Large intestine (tissue), 3 donors: Measurements from ENCODE around the gene PLEKHG3. TPM values are rescaled to one million over a fixed set of nuclear protein-coding genes. Genes with fewer than 3 reads are reported as not detected.

ENCODE experiments used
- DNase-seq, 2 donors: peaks; one replicate each; pipeline versions ENCODE4 v3.0.0 to v3.0.0-alpha.2; 2013
- H3K27ac ChIP-seq: one replicate; pipeline ENCODE4 v1.5.1; 2013; ENCODE audit warnings: low read length
- H3K27me3 ChIP-seq: 2 replicates; pipeline ENCODE4 v1.6.1; 2013; ENCODE audit warnings: low read length; ENCODE audit not compliant: control insufficient read depth, insufficient read depth
- H3K36me3 ChIP-seq: 2 replicates; pipeline ENCODE4 v1.6.1; 2013; ENCODE audit warnings: low read length; ENCODE audit not compliant: control insufficient read depth, insufficient read depth
- H3K4me1 ChIP-seq: one replicate; pipeline ENCODE4 v1.6.1; 2013; ENCODE audit warnings: low read length; ENCODE audit not compliant: control insufficient read depth, insufficient read depth
- H3K4me3 ChIP-seq: one replicate; pipeline ENCODE4 v1.5.1; 2013; ENCODE audit warnings: low read length
- H3K9me3 ChIP-seq: one replicate; pipeline ENCODE4 v1.6.1; 2013; ENCODE audit warnings: mild to moderate bottlenecking, low read depth, low read length, moderate library complexity; ENCODE audit not compliant: control insufficient read depth
- WGBS: methylation state at CpG from one replicate; pipeline ENCODE4 v1.1.5; 2013; ENCODE audit warnings: low lambda C conversion rate; ENCODE audit not compliant: insufficient coverage; 5-methylcytosine and 5-hydroxymethylcytosine counted together
- polyA plus RNA-seq: library from polyadenylated mRNA; unstranded; fragments of 120-200 nt; gene quantifications from one replicate; pipeline ENCODE4 v1.2.1, GENCODE V29; 2013

Gene PLEKHG3
- polyA plus RNA-seq, 1 donor = 56.1 TPM

GRCh38 chr14:64782196-64782595 is 78.0 kb downstream of the PLEKHG3 start:
- no peak for DNase-seq
- no peaks in the 10 kb centered on the region for H3K4me1 ChIP-seq
- H3K9me3 ChIP-seq = no peaks in the 10 kb centered on the region
- WGBS = no CpG with 5 or more reads among the region's 11 CpGs
- no peak overlapping the region for H3K27ac ChIP-seq
- H3K27me3 ChIP-seq = no peaks in the 10 kb centered on the region
- no peak overlapping the region for H3K4me3 ChIP-seq
- H3K36me3 ChIP-seq = no peaks in the 10 kb centered on the region

GRCh38 chr14:64784006-64784405 is 79.8 kb downstream of the PLEKHG3 start:
- no peaks in the 10 kb centered on the region for H3K4me1 ChIP-seq
- no peak overlapping the region for H3K4me3 ChIP-seq
- no peaks in the 10 kb centered on the region for H3K27me3 ChIP-seq
- H3K27ac ChIP-seq = no peak overlapping the region
- 80% methylated on average over 2 of the region's 9 CpGs for WGBS
- H3K9me3 ChIP-seq = no peaks in the 10 kb centered on the region
- H3K36me3 ChIP-seq = no peaks in the 10 kb centered on the region
- no peak for DNase-seq

- 80% methylated on average over 1 of the region's 24 CpGs for WGBS
- Histone ChIP-seq H3K27me3 (no peaks in the 10 kb centered on the region), H3K4me3 (no peak overlapping the region), H3K36me3 (no peaks in the 10 kb centered on the region), H3K27ac (no peak overlapping the region), H3K4me1 (no peaks in the 10 kb centered on the region), H3K9me3 (no peaks in the 10 kb centered on the region)
- DNase-seq = no peak
Measured at GRCh38 chr14:64786296-64787149, 82.3 kb downstream of the PLEKHG3 start.

- H3K27ac ChIP-seq = no peak overlapping the region
- no peaks in the 10 kb centered on the region for H3K36me3 ChIP-seq
- H3K4me1 ChIP-seq = no peaks in the 10 kb centered on the region
- DNase-seq = no peak
- H3K4me3 ChIP-seq = no peak overlapping the region
- H3K27me3 ChIP-seq = no peaks in the 10 kb centered on the region
- no CpG with 5 or more reads among the region's 6 CpGs for WGBS
- H3K9me3 ChIP-seq = no peaks in the 10 kb centered on the region
Measured at GRCh38 chr14:64787619-64788018, 83.4 kb downstream of the PLEKHG3 start.

GRCh38 chr14:64788706-64789105 is 84.5 kb downstream of the PLEKHG3 start:
- Histone ChIP-seq H3K27ac (no peak overlapping the region), H3K36me3 (no peaks in the 10 kb centered on the region), H3K9me3 (no peaks in the 10 kb centered on the region), H3K27me3 (no peaks in the 10 kb centered on the region), H3K4me1 (no peaks in the 10 kb centered on the region), H3K4me3 (no peak overlapping the region)
- no CpG with 5 or more reads among the region's 1 CpG for WGBS
- DNase-seq = no peak

GRCh38 chr14:64789696-64790095 is 85.5 kb downstream of the PLEKHG3 start:
- Histone ChIP-seq H3K4me3 (no peak overlapping the region), H3K4me1 (no peaks in the 10 kb centered on the region), H3K27ac (no peak overlapping the region), H3K36me3 (no peaks in the 10 kb centered on the region), H3K9me3 (no peaks in the 10 kb centered on the region), H3K27me3 (no peaks in the 10 kb centered on the region)
- DNase-seq = no peak
- 100% methylated on average over 2 of the region's 5 CpGs for WGBS

- Histone ChIP-seq H3K4me3 (no peak overlapping the region), H3K9me3 (no peaks in the 10 kb centered on the region), H3K27ac (no peak overlapping the region), H3K4me1 (no peaks in the 10 kb centered on the region), H3K27me3 (no peaks in the 10 kb centered on the region), H3K36me3 (no peaks in the 10 kb centered on the region)
- no peak for DNase-seq
- WGBS = no CpG with 5 or more reads among the region's 6 CpGs
Measured at GRCh38 chr14:64790478-64790877, 86.3 kb downstream of the PLEKHG3 start.

- H3K4me1 ChIP-seq = no peaks in the 10 kb centered on the region
- H3K27ac ChIP-seq = no peak overlapping the region
- no peaks in the 10 kb centered on the region for H3K36me3 ChIP-seq
- WGBS = no CpG with 5 or more reads among the region's 4 CpGs
- H3K4me3 ChIP-seq = no peak overlapping the region
- H3K27me3 ChIP-seq = no peaks in the 10 kb centered on the region
- no peak for DNase-seq
- H3K9me3 ChIP-seq = no peaks in the 10 kb centered on the region
Measured at GRCh38 chr14:64792231-64792630, 88.0 kb downstream of the PLEKHG3 start.

- Histone ChIP-seq H3K36me3 (no peaks in the 10 kb centered on the region), H3K4me1 (no peaks in the 10 kb centered on the region), H3K9me3 (no peaks in the 10 kb centered on the region), H3K4me3 (no peak overlapping the region), H3K27ac (no peak overlapping the region), H3K27me3 (no peaks in the 10 kb centered on the region)
- DNase-seq = no peak
- 93% methylated on average over 3 of the region's 26 CpGs for WGBS
Measured at GRCh38 chr14:64792871-64793560, 88.8 kb downstream of the PLEKHG3 start.

GRCh38 chr14:64795211-64795610 is 91.0 kb downstream of the PLEKHG3 start:
- no peaks in the 10 kb centered on the region for H3K27me3 ChIP-seq

More at GRCh38 chr14:64795211-64795610, 91.0 kb downstream of the PLEKHG3 start:
- no peak overlapping the region for H3K4me3 ChIP-seq
- H3K9me3 ChIP-seq = no peaks in the 10 kb centered on the region
- H3K4me1 ChIP-seq = no peaks in the 10 kb centered on the region
- H3K27ac ChIP-seq = no peak overlapping the region
- 100% methylated on average over 1 of the region's 16 CpGs for WGBS
- DNase-seq = no peak
- no peaks in the 10 kb centered on the region for H3K36me3 ChIP-seq
